ENCODE measurements around the gene ZNF318.

GRCh38 chr6:43308101-43308989, 61.1 kb downstream of the ZNF318 start, which contains the start of gene CRIP3:
- TF ChIP-seq POLR2A (IDR thresholded peaks at IDR 0.05; ENCODE audit: low read depth, low read length) (no peak), POLR2AphosphoS5 (IDR thresholded peaks at IDR 0.05; ENCODE audit: low read depth, low read length) (no peak), TAF1 (IDR thresholded peaks at IDR 0.05; ENCODE audit: borderline replicate concordance, low read depth, low read length) (no peak)

Measured in GM12892 (cell line).